ENCODE results near the gene ATF7IP2.
"Not testable (repeated sequence)": the region's sequence is repeated elsewhere in the genome, so short reads cannot be mapped to it uniquely, and the experiment has no call there.

Gene ATF7IP2

DNA sequence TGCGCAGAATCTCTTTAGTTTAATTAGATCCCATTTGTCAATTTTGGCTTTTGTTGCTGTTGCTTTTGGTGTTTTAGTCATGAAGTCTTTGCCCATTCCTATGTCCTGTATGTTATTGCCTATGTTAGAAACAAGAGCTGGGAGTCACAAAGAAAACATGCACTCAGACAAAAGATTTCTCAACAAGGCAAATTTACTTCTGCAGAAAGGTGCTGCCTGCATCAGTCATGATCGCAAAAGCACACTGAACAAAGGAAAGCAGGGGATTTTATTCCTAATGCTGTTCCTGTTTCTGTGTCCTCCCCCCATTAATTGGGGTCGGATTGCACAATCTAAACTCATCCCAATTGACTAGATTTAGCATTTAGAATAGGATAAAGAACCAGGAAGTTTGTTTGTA lies 55.9 kb downstream of the ATF7IP2 start:
- no peak for TF ChIP-seq Cebpa-rat (IDR thresholded peaks at IDR 0.05)
- H3K36me3 ChIP-seq = peaks cover 95% of the 10 kb centered on the region

DNA sequence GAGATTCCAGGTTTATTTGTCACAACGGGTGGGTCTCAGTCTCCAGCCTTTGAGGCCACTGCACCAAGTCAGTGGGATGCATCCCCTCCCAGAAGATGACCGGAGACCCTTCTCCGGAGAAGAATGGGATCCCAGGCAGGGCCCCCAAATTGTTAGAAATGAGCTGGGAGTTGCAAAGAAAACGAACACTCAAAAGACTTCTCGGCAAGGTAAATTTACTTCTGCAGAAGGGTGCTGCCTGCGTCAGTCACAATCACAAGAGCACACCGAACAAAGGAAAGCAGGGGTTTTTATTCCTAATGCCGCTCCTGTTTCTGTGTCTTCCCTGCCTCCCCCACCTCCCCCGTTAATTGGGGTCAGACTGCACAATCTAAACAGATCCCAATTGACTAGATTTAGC lies 61.4 kb downstream of the ATF7IP2 start:
- H3K4me3 ChIP-seq = peak overlapping the region; percentile 32
- H4K20me1 ChIP-seq = no peaks in the 10 kb centered on the region
- H3K36me3 ChIP-seq = peaks cover 99% of the 10 kb centered on the region
- H3K9me3 ChIP-seq = peaks cover 78% of the 10 kb centered on the region
- no peaks in the 10 kb centered on the region for H3K4me1 ChIP-seq
- H3K4me2 ChIP-seq = no peak overlapping the region
- H3K9ac ChIP-seq = no peak overlapping the region
- TF ChIP-seq Cebpa-rat (IDR thresholded peaks at IDR 0.05) = no peak
- H3K27me3 ChIP-seq = no peaks in the 10 kb centered on the region
- no peak overlapping the region for H3K27ac ChIP-seq

More for the DNA sequence above, 55.9 kb downstream of the ATF7IP2 start:
- Histone ChIP-seq H3K4me2 (no peak overlapping the region), H3K9ac (no peak overlapping the region), H3K27ac (no peak overlapping the region), H3K4me3 (peak overlapping the region; percentile 20; the same call in 1 of the 2 replicates), H4K20me1 (no peaks in the 10 kb centered on the region), H3K9me3 (peaks cover 84% of the 10 kb centered on the region), H3K4me1 (no peaks in the 10 kb centered on the region), H3K27me3 (no peaks in the 10 kb centered on the region)

DNA sequence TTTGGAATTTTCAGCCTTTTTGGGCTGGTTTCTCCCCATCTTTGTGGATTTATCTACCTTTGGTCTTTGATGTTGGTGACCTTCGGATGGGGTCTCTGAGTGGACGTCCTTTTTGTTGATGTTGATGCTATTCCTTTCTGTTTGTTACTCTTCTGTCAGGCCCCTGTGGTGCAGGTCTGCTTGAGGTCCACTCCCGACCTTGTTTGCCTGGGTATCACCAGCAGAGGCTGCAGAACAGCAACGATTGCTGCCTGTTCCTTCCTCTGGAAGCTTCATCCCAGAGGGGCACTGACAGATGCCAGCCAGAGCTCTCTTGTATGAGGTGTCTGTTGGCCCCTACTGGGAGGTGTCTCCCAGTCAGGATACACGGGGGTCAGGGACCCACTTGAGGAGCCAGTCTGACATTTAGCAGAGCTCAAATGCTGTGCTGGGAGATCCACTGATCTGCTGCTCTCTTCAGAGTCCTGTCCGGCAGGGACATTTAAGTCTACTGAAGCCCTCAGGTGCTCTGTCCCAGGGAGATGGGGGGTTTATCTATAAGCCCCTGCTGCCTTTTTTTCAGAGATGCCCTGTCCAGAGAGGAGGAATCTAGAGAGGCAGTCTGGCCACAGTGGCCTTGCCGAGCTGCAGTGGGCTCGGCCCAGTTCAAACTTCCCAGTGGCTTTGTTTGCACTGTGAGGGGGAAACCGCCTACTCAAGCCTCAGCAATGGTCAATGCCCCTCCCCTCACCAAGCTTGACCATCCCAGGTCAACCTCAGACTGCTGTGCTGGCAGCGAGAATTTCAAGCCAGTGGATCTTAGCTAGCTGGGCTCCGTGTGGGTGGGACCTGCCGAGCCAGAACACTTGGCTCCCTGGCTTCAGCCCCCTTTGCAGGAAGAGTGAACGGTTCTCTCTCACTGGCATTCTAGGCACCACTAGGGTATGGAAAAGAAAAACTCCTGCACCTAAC lies 66.6 kb downstream of the ATF7IP2 start:
- H3K9ac ChIP-seq, H3K4me1 ChIP-seq, H3K27ac ChIP-seq, H3K4me3 ChIP-seq, H3K4me2 ChIP-seq, H3K27me3 ChIP-seq, H4K20me1 ChIP-seq: not testable (repeated sequence)
- H3K36me3 ChIP-seq = peaks cover 89% of the 10 kb centered on the region
- H3K9me3 ChIP-seq = peaks cover 26% of the 10 kb centered on the region

DNA sequence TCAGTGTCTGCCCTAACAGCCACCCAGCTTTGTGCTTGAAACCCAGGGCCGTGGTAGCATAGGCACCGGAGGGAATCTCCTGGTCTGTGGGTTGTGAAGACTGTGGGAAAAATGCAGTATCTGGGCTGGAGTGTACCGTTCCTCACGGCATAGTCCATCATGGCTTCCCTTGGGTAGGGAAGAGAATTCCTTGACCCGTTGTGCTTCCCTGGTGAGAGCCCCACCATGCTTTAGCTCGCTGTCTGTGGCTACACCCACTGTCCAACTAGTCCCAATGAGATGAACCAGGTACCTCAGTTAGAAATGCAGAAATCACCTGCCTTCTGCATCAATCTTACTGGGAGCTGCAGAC lies 67.3 kb downstream of the ATF7IP2 start:
- H3K4me2 ChIP-seq = no peak overlapping the region
- no peaks in the 10 kb centered on the region for H4K20me1 ChIP-seq
- no peak overlapping the region for H3K27ac ChIP-seq
- no peak overlapping the region for H3K4me3 ChIP-seq
- no peaks in the 10 kb centered on the region for H3K27me3 ChIP-seq
- TF ChIP-seq Cebpa-rat (IDR thresholded peaks at IDR 0.05) = no peak
- no peaks in the 10 kb centered on the region for H3K4me1 ChIP-seq
- H3K9ac ChIP-seq = no peak overlapping the region
- H3K9me3 ChIP-seq = peaks cover 20% of the 10 kb centered on the region
- H3K36me3 ChIP-seq = peaks cover 89% of the 10 kb centered on the region

DNA sequence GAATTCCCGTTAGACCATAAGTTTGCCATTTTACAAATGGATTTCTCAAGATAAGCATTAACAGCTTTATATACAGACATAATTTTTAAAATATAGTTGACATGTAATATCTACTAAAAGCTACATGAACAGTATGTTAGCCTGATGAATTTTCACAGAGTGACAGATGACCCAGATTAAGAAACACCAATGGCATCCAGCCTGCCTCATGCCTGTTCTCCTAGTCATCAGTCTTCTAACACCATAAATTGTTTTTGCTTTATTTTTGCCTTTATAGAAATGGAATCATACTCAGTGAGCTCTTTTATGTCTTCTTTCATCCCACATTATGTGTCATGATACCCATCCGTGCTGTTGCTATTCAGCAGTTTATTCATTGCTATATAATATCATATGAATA lies 80.0 kb downstream of the ATF7IP2 start:
- H3K4me3 ChIP-seq = no peak overlapping the region
- TF ChIP-seq Cebpa-rat (IDR thresholded peaks at IDR 0.05) = no peak
- H3K27me3 ChIP-seq = no peaks in the 10 kb centered on the region
- H3K27ac ChIP-seq = no peak overlapping the region
- H4K20me1 ChIP-seq = no peaks in the 10 kb centered on the region
- no peaks in the 10 kb centered on the region for H3K4me1 ChIP-seq
- H3K9me3 ChIP-seq = no peaks in the 10 kb centered on the region
- no peak overlapping the region for H3K9ac ChIP-seq
- H3K4me2 ChIP-seq = no peak overlapping the region
- H3K36me3 ChIP-seq = peaks cover 61% of the 10 kb centered on the region

DNA sequence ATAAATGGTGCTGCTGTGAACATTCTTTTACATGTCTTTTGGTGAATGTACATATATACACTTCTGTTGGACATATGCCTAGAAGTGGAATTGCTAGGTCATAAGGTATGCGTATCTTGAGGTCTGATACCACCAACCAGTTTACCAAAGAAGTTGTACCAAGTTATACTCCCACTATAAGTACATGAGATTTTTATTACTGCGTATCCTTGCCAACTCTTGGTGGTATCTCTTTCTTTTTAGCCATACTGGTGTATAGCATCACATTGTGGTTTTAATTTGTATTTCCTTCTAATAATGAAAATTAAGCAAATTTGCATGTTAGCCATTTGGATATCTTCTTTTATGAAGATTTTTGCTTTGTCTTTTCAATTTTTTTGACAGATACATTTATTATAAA lies 80.5 kb downstream of the ATF7IP2 start:
- Histone ChIP-seq H4K20me1 (no peaks in the 10 kb centered on the region), H3K4me2 (no peak overlapping the region), H3K9ac (no peak overlapping the region), H3K27me3 (no peaks in the 10 kb centered on the region), H3K4me3 (no peak overlapping the region), H3K9me3 (no peaks in the 10 kb centered on the region), H3K36me3 (peaks cover 65% of the 10 kb centered on the region), H3K27ac (no peak overlapping the region), H3K4me1 (no peaks in the 10 kb centered on the region)
- TF ChIP-seq Cebpa-rat (IDR thresholded peaks at IDR 0.05) = no peak

DNA sequence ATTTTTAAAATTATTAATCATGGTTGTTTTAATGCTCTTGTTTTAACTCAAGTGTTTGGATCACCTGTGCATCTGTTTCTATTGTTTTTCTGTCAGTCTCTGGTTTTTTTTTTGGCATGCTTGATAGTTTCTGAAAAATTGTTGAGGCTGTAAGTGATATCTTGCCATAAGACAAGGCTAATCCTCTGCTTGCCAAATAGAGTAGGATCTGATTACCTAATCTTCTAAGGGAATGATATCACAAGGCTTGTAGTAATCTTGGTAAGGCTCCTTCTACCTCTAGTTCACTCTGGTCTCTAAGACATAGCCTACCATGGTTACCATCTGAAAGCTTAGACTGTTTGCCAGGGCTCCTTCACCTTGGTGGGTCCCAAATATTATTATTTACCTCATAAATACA lies 81.0 kb downstream of the ATF7IP2 start:
- Histone ChIP-seq H3K9me3 (no peaks in the 10 kb centered on the region), H4K20me1 (no peaks in the 10 kb centered on the region)

DNA sequence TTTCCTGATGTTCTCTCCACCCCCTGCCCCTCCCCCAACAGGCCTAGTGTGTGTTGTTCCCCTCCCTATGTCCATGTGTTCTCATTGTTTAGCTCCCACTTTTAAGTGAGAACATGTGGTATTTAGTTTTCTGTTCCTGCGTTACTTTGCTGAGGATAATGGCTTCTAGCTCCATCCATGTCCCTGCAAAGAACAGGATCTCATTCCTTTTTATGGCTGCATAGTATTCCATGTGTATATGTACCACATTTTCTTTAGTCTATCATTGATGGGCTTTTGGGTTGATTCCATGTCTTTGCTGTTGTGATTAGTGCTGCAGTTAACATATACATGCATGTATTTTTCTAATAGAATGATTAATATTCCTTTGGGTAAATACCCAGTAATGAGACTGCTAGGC lies 90.8 kb downstream of the ATF7IP2 start:
- H3K9me3 ChIP-seq = peaks cover 27% of the 10 kb centered on the region
- H3K27ac ChIP-seq, H3K9ac ChIP-seq, H3K4me3 ChIP-seq, H3K27me3 ChIP-seq, H3K4me2 ChIP-seq, H3K4me1 ChIP-seq, H4K20me1 ChIP-seq: not testable (repeated sequence)
- peaks cover 67% of the 10 kb centered on the region for H3K36me3 ChIP-seq

More for the DNA sequence above, 81.0 kb downstream of the ATF7IP2 start:
- H3K36me3 ChIP-seq = peaks cover 65% of the 10 kb centered on the region
- no peak overlapping the region for H3K27ac ChIP-seq
- no peak overlapping the region for H3K4me2 ChIP-seq
- no peak overlapping the region for H3K4me3 ChIP-seq
- H3K9ac ChIP-seq = no peak overlapping the region
- no peaks in the 10 kb centered on the region for H3K4me1 ChIP-seq
- no peaks in the 10 kb centered on the region for H3K27me3 ChIP-seq
- TF ChIP-seq Cebpa-rat (IDR thresholded peaks at IDR 0.05) = no peak

DNA sequence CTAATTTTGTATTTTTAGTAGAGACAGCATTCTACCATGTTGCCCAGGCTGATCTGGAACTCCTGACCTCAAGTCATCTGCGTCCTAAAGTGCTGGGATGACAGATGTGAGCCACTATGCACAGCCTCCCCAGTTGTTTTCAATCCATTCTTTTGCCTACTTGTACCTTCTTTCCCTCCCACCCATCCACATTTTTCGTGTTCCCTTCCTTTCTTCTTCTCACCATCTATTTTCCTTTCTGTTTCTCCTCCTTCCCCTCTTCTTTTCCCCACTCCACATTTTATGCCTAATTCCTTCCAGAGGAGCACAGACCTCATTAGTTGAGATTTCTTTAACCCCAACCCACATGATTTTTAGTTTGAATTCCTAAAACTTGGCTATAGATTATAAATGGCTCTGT lies 94.3 kb downstream of the ATF7IP2 start:
- peaks cover 39% of the 10 kb centered on the region for H3K9me3 ChIP-seq
- H3K27me3 ChIP-seq = no peaks in the 10 kb centered on the region
- no peak overlapping the region for H3K27ac ChIP-seq
- H3K4me2 ChIP-seq = no peak overlapping the region
- H3K36me3 ChIP-seq = peaks cover 76% of the 10 kb centered on the region
- no peak for TF ChIP-seq Cebpa-rat (IDR thresholded peaks at IDR 0.05)
- H3K4me3 ChIP-seq = no peak overlapping the region
- no peaks in the 10 kb centered on the region for H3K4me1 ChIP-seq
- H4K20me1 ChIP-seq = no peaks in the 10 kb centered on the region
- no peak overlapping the region for H3K9ac ChIP-seq

DNA sequence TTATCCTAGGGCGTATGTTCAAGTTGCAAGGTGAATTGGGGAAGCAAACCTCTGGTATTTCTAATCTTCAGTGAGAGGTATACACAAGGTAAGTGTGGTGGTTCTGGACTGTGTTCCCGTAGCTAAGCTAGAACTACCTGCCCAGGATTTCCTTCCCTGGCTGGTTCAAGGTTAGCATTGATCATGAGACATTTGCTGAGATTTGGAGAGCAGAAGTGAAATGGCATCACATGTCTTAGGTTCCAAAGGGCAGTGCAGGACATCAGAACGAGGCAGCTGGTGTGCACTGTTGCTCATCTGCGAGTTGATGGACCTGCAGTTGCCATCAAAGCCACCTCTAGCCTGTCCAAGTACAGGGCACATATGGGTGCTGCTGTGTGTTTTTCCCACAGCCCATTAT lies 99.3 kb downstream of the ATF7IP2 start:
- Histone ChIP-seq H3K36me3 (peaks cover 54% of the 10 kb centered on the region), H3K27me3 (no peaks in the 10 kb centered on the region), H3K4me1 (peaks cover 4% of the 10 kb centered on the region; the same call in 1 of the 2 replicates), H3K9ac (no peak overlapping the region), H3K9me3 (peaks cover 42% of the 10 kb centered on the region), H3K27ac (no peak overlapping the region), H4K20me1 (no peaks in the 10 kb centered on the region), H3K4me2 (no peak overlapping the region), H3K4me3 (no peak overlapping the region)
- TF ChIP-seq Cebpa-rat (IDR thresholded peaks at IDR 0.05) = no peak

All from BLaER1 (cell line).